Stimulated activated CD4-positive, alpha-beta T cell treated with anti-CD3 and anti-CD28 coated beads, Interleukin-15, amount 100 ng/mL, for 48 hours (primary cell): ENCODE measurements around the gene SIRPA.

Experiments used
- DNase-seq, 2 donors: peaks; one replicate each; pipeline ENCODE4 v3.0.0-alpha.2; 2020; ENCODE audit warnings: low read depth in 2 of 2

Gene SIRPA

GRCh38 chr20:1933465-1933870, 38.3 kb downstream of the SIRPA start:
- DNase-seq = no peak

- no peak for DNase-seq
Measured at GRCh38 chr20:1934156-1934555, 38.9 kb downstream of the SIRPA start.

- no peak for DNase-seq
Measured at GRCh38 chr20:1934721-1935573, 39.7 kb downstream of the SIRPA start.

- DNase-seq = no peak
Measured at GRCh38 chr20:1935696-1936366, 40.6 kb downstream of the SIRPA start.

- no peak for DNase-seq
Measured at GRCh38 chr20:1937316-1937976, 42.2 kb downstream of the SIRPA start.

GRCh38 chr20:1938464-1939269, 43.5 kb downstream of the SIRPA start:
- DNase-seq = no peak

GRCh38 chr20:1939270-1939595, 44.0 kb downstream of the SIRPA start:
- no peak for DNase-seq

- DNase-seq = no peak
Measured at GRCh38 chr20:1940581-1940980, 45.4 kb downstream of the SIRPA start.

- no peak for DNase-seq
Measured at GRCh38 chr20:1941226-1941625, 46.0 kb downstream of the SIRPA start.

GRCh38 chr20:1942061-1942460, 46.9 kb downstream of the SIRPA start:
- DNase-seq = no peak

GRCh38 chr20:1942486-1943274, 47.5 kb downstream of the SIRPA start:
- DNase-seq = no peak

GRCh38 chr20:1943275-1944002, 48.2 kb downstream of the SIRPA start:
- DNase-seq = no peak

- no peak for DNase-seq
Measured at GRCh38 chr20:1944345-1945091, 49.3 kb downstream of the SIRPA start.

GRCh38 chr20:1945134-1945618, 50.0 kb downstream of the SIRPA start:
- no peak for DNase-seq

GRCh38 chr20:1945660-1946059, 50.5 kb downstream of the SIRPA start:
- no peak for DNase-seq

- no peak for DNase-seq
Measured at GRCh38 chr20:1946442-1946761, 51.2 kb downstream of the SIRPA start.

GRCh38 chr20:1946762-1947534, 51.7 kb downstream of the SIRPA start:
- DNase-seq = no peak

- DNase-seq = no peak
Measured at GRCh38 chr20:1947535-1947846, 52.3 kb downstream of the SIRPA start.
